A549 (cell line): ENCODE measurements around the gene POLA1. TPM values are rescaled to one million over a fixed set of nuclear protein-coding genes. Genes with fewer than 3 reads are reported as not detected.

ENCODE experiments used
- ATAC-seq, 2 experiments: fragments of 200-7000 bp in 1 of 2; fragments of >200 bp in 1 of 2; cut with Nextera tagmentation in 1 of 2; cut with Tn5 transposase in 1 of 2; 3 replicates each; pipeline versions ENCODE4 v1.8.0 to v1.9.1; 2018 to 2020; ENCODE audit warnings: mild to moderate bottlenecking in 1 of 2, moderate library complexity in 1 of 2
- CTCF ChIA-PET: fragments of 300-600 bp; sonication (Branson Sonifier 250); formaldehyde crosslinking; extraction: SDS; loops from one replicate; lab custom pipeline; 2021; ENCODE audit warnings: antibody characterized with exemption, inconsistent platforms; lab: Yijun Ruan, JAX
- POLR2A ChIA-PET: fragments of 350-600 bp; formaldehyde crosslinking; extraction: SDS; loops from one replicate; lab custom pipeline; 2021; ENCODE audit warnings: antibody characterized with exemption, inconsistent platforms; lab: Yijun Ruan, JAX
- DNase-seq, 2 experiments: peaks; one replicate each; pipeline versions ENCODE4 v3.0.0 to v3.0.0-alpha.2; 2011 to 2016; ENCODE audit warnings: low read depth in 1 of 2, low spot score in 1 of 2
- FAIRE-seq: peaks from 2 replicates; lab custom pipeline; 2011; peaks lifted over from hg19 to GRCh38; lab: Jason Lieb, UNC
- H3K27ac ChIP-seq, 2 experiments: fragments of >200 bp; sonication (Bioruptor Twin); formaldehyde crosslinking; 3 replicates each; pipeline ENCODE4 v1.5.1; 2016 to 2017
- H3K4me1 ChIP-seq: fragments of >200 bp; sonication (Bioruptor Twin); formaldehyde crosslinking; 3 replicates; pipeline ENCODE4 v1.6.1; 2016
- H3K4me2 ChIP-seq: fragments of >200 bp; sonication (Bioruptor Twin); formaldehyde crosslinking; 3 replicates; pipeline ENCODE4 v1.6.1; 2016
- H3K4me3 ChIP-seq: fragments of >200 bp; sonication (Bioruptor Twin); formaldehyde crosslinking; 3 replicates; pipeline ENCODE4 v1.5.1; 2016
- H3K9me3 ChIP-seq: fragments of >200 bp; sonication (Bioruptor Twin); formaldehyde crosslinking; 3 replicates; pipeline ENCODE4 v1.6.1; 2016
- CBX2 ChIP-seq: fragments of 200-600 bp; sonication (generic); IDR thresholded peaks from 2 replicates; pipeline ENCODE4 v1.6.1; 2016; ENCODE audit warnings: low read depth, mild to moderate bottlenecking, borderline replicate concordance
- E2F6 ChIP-seq: IDR thresholded peaks from 2 replicates; pipeline ENCODE4 v1.6.1; 2012; ENCODE audit warnings: low read depth, borderline replicate concordance
- EHF ChIP-seq: fragments of 250-450 bp; sonication (Bioruptor Pico); IDR thresholded peaks from 2 replicates; pipeline ENCODE4 v1.5.0; 2020; ENCODE audit warnings: mild to moderate bottlenecking
- ESRRA ChIP-seq: fragments of 150-350 bp; IDR thresholded peaks from 2 replicates; pipeline ENCODE4 v1.6.1; 2014; ENCODE audit warnings: mild to moderate bottlenecking, low read length, borderline replicate concordance
- FOSL2 ChIP-seq, 2 experiments: fragments of 450-650 bp in 1 of 2; fragments of >200 bp in 1 of 2; sonication (Bioruptor Twin) in 1 of 2; formaldehyde crosslinking; IDR thresholded peaks; 2 replicates each; pipeline versions ENCODE4 v1.5.0 to v1.6.1; 2016 to 2020; ENCODE audit warnings: mild to moderate bottlenecking in 1 of 2, moderate library complexity in 1 of 2
- FOXS1 ChIP-seq: fragments of 250-450 bp; sonication (Bioruptor Pico); IDR thresholded peaks from 2 replicates; pipeline ENCODE4 v1.5.0; 2020; ENCODE audit warnings: mild to moderate bottlenecking, moderate library complexity
- JUN ChIP-seq, 2 experiments: fragments of >200 bp; sonication (Bioruptor Twin); formaldehyde crosslinking; IDR thresholded peaks; 2 replicates in 1 of 2; 3 replicates in 1 of 2; pipeline ENCODE4 v1.6.1; 2016 to 2017
- KDM5A ChIP-seq: fragments of 200-600 bp; sonication (generic); IDR thresholded peaks from 2 replicates; pipeline ENCODE4 v1.6.1; 2016; ENCODE audit warnings: antibody characterized with exemption, mild to moderate bottlenecking
- NPAS2 ChIP-seq: fragments of 250-450 bp; sonication (Bioruptor Pico); IDR thresholded peaks from 2 replicates; pipeline ENCODE4 v1.8.0; 2022; ENCODE audit warnings: mild to moderate bottlenecking, moderate library complexity, borderline replicate concordance
- PBX3 ChIP-seq: IDR thresholded peaks from 2 replicates; pipeline ENCODE4 v1.6.1; 2012
- POLR2A ChIP-seq: IDR thresholded peaks from 2 replicates; pipeline ENCODE4 v1.6.1; 2012; ENCODE audit warnings: mild to moderate bottlenecking, low read length
- POLR2AphosphoS2 ChIP-seq: conservative IDR thresholded peaks from 2 replicates; pipeline ENCODE4 v1.6.1; 2012; ENCODE audit warnings: low read length, improper control_type of control experiment, inconsistent platforms
- RARB ChIP-seq: fragments of 250-450 bp; sonication (Bioruptor Pico); IDR thresholded peaks from 2 replicates; pipeline ENCODE4 v1.8.0; 2021; ENCODE audit warnings: mild to moderate bottlenecking, moderate library complexity
- REST ChIP-seq: fragments of 200-600 bp; sonication (generic); IDR thresholded peaks from 2 replicates; pipeline ENCODE4 v1.6.1; 2016; ENCODE audit warnings: antibody characterized with exemption, mild to moderate bottlenecking, moderate library complexity
- RFX5 ChIP-seq: fragments of 450-650 bp; IDR thresholded peaks from 2 replicates; pipeline ENCODE4 v1.7.1; 2014; ENCODE audit warnings: antibody characterized with exemption, mild to moderate bottlenecking, moderate library complexity
- RNF2 ChIP-seq: fragments of 200-600 bp; sonication (generic); IDR thresholded peaks from 2 replicates; pipeline ENCODE4 v1.6.1; 2016; ENCODE audit warnings: low read depth, mild to moderate bottlenecking, antibody characterized with exemption, moderate library complexity, borderline replicate concordance
- SMC3 ChIP-seq: fragments of >200 bp; sonication (Bioruptor Twin); formaldehyde crosslinking; IDR thresholded peaks from 3 replicates; pipeline ENCODE4 v1.6.1; 2018; ENCODE audit warnings: inconsistent platforms
- USF2 ChIP-seq: fragments of 450-650 bp; IDR thresholded peaks from 2 replicates; pipeline ENCODE4 v1.6.1; 2014; ENCODE audit warnings: antibody characterized with exemption
- ZC3H11A ChIP-seq: fragments of 450-650 bp; IDR thresholded peaks from 2 replicates; pipeline ENCODE4 v1.6.1; 2014; ENCODE audit warnings: antibody characterized with exemption, mild to moderate bottlenecking
- ZSCAN20 ChIP-seq: fragments of 250-450 bp; sonication (Bioruptor Pico); IDR thresholded peaks from 2 replicates; pipeline ENCODE4 v1.8.0; 2022; ENCODE audit warnings: mild to moderate bottlenecking, moderate library complexity
- WGBS: methylation state at CpG from one replicate; pipeline ENCODE4 v1.1.6; 2017; ENCODE audit errors: missing lambda C conversion rate; 5-methylcytosine and 5-hydroxymethylcytosine counted together
- polyA plus RNA-seq, 4 experiments: library from polyadenylated mRNA; depleted of rRNA in 3 of 4; stranded (reverse); fragments of >200 nt; fragmentation: RNase III in 1 of 4; extraction: RNeasy Plus Mini Kit Qiagen cat#74134 plus additional on column Dnase treatment in 1 of 4; gene quantifications; 2 replicates in 3 of 4; 3 replicates in 1 of 4; pipeline ENCODE4 v1.2.3, GENCODE V29; 2011 to 2017

Gene POLA1
- polyA plus RNA-seq, 2 of the 4 experiments (the other 2 are of a cell fraction): 8.8 to 17.5 TPM

GRCh38 chrX:25006586-25007058 lies 312.9 kb downstream of the POLA1 start:
- Histone ChIP-seq H3K4me2 (peak overlapping the region; percentile 37; the same call in 2 of the 3 replicates), H3K4me3 (peak overlapping the region; percentile 22; the same call in 1 of the 3 replicates), H3K4me1 (no peaks in the 10 kb centered on the region), H3K27ac (peak overlapping the region in 1 of 2 experiments; percentile 45; a peak in 1 of 6 replicates), H3K9me3 (no peaks in the 10 kb centered on the region)
- WGBS: 88% methylated on average over 7 of the region's 7 CpGs
- TF ChIP-seq FOSL2 (IDR thresholded peaks at IDR 0.05): no peak
- no peak for TF ChIP-seq FOSL2 (CRISPR knock-in tag; IDR thresholded peaks at IDR 0.05)
- no peak for TF ChIP-seq RNF2
- no peak for TF ChIP-seq SMC3
- no peak for TF ChIP-seq CBX2
- no peak for TF ChIP-seq KDM5A
- TF ChIP-seq E2F6: no peak
- TF ChIP-seq FOXS1 (CRISPR knock-in tag): no peak
- no peak for TF ChIP-seq USF2
- TF ChIP-seq NPAS2 (CRISPR knock-in tag): no peak
- no peak for TF ChIP-seq ESRRA
- no peak for TF ChIP-seq EHF (CRISPR knock-in tag)
- TF ChIP-seq POLR2AphosphoS2: no peak
- TF ChIP-seq JUN (IDR thresholded peaks at IDR 0.05): no peak
- TF ChIP-seq ZSCAN20: no peak
- TF ChIP-seq POLR2A: no peak
- no peak for TF ChIP-seq RFX5
- TF ChIP-seq REST: no peak
- no peak for TF ChIP-seq PBX3
- no peak for FAIRE-seq
- POLR2A ChIA-PET: no interaction called here
- CTCF ChIA-PET: interaction anchor here (0.7 to 1.2 kb wide), 2 partner anchors 9 to 48 kb away, joined by 3 to 5 read pairs; partner anchors contain the start of gene ARX
- no peak for DNase-seq
- ATAC-seq: no peak

- POLR2A ChIA-PET: no interaction called here
- TF ChIP-seq ZC3H11A (no peak), RARB (no peak)
- 67% methylated on average over 54 of the region's 64 CpGs for WGBS
- peak overlapping the region; percentile 37; the same call in 2 of the 3 replicates for H3K4me2 ChIP-seq
- H3K4me3 ChIP-seq: peak overlapping the region; percentile 22; the same call in 1 of the 3 replicates
- FAIRE-seq (no peak), DNase-seq (no peak), ATAC-seq (no peak)
- CTCF ChIA-PET: interaction anchor here (2.0 kb wide), 1 partner anchor 11 kb away, joined by 6 read pairs; no protein-coding TSS in a partner anchor
- H3K9me3 ChIP-seq: no peaks in the 10 kb centered on the region
- peak overlapping the region in 1 of 2 experiments; percentile 45; a peak in 2 of 6 replicates for H3K27ac ChIP-seq
- H3K4me1 ChIP-seq: no peaks in the 10 kb centered on the region
Measured at GRCh38 chrX:25007059-25008053, 313.6 kb downstream of the POLA1 start.
